GM06990 (cell line): ENCODE results near the gene CELA2B.

ENCODE experiments used
- DNase-seq: peaks from one replicate; pipeline ENCODE4 v3.0.0-alpha.2; 2011; ENCODE audit not compliant: insufficient read length; ENCODE audit errors: extremely low read depth
- H3K27me3 ChIP-seq: replicated peaks from 2 replicates; pipeline ENCODE4 v1.6.0; 2011; ENCODE audit warnings: low read length; ENCODE audit not compliant: control insufficient read depth, insufficient read depth
- H3K36me3 ChIP-seq: 2 replicates; pipeline ENCODE4 v1.5.1; 2011; ENCODE audit warnings: low read length; ENCODE audit not compliant: control insufficient read depth, insufficient read depth
- H3K4me3 ChIP-seq: replicated peaks from 2 replicates; pipeline ENCODE4 v1.5.1; 2011; ENCODE audit warnings: low read depth, mild to moderate bottlenecking, control low read depth, low read length
- TF ChIP-seq, protein P1 (sequence below): IDR thresholded peaks from 2 replicates; pipeline ENCODE4 v1.5.1; 2011; ENCODE audit warnings: low read length, control low read depth, mild to moderate bottlenecking, inconsistent platforms; ENCODE audit not compliant: insufficient read depth, poor library complexity, severe bottlenecking

CELA2B gene

DNA sequence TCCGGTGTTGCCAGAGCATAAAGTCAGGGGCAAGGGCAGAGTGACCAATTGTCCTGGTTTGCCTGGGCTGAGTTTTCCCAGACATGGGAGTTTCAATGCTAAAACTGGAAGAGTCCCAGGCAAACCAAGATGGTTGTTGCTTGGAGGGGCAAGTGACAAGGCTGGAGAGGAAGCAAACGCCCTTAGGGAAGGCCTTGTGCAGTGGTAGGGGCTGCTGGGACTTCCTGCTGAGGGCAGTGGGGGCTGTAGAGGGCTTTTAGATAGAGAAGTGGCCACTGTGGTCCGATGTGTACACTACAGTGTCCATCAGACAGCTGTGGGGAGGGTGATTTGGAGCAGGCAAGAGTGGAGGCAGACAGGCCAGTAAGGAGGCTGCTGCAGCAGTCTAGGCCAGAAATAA lies 26.3 kb upstream of the CELA2B start:
- no peaks in the 10 kb centered on the region for H3K27me3 ChIP-seq
- no peak for DNase-seq
- H3K36me3 ChIP-seq = no peaks in the 10 kb centered on the region
- no peak overlapping the region for H3K4me3 ChIP-seq
- TF ChIP-seq, protein P1, sequence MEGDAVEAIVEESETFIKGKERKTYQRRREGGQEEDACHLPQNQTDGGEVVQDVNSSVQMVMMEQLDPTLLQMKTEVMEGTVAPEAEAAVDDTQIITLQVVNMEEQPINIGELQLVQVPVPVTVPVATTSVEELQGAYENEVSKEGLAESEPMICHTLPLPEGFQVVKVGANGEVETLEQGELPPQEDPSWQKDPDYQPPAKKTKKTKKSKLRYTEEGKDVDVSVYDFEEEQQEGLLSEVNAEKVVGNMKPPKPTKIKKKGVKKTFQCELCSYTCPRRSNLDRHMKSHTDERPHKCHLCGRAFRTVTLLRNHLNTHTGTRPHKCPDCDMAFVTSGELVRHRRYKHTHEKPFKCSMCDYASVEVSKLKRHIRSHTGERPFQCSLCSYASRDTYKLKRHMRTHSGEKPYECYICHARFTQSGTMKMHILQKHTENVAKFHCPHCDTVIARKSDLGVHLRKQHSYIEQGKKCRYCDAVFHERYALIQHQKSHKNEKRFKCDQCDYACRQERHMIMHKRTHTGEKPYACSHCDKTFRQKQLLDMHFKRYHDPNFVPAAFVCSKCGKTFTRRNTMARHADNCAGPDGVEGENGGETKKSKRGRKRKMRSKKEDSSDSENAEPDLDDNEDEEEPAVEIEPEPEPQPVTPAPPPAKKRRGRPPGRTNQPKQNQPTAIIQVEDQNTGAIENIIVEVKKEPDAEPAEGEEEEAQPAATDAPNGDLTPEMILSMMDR = no peak

DNA sequence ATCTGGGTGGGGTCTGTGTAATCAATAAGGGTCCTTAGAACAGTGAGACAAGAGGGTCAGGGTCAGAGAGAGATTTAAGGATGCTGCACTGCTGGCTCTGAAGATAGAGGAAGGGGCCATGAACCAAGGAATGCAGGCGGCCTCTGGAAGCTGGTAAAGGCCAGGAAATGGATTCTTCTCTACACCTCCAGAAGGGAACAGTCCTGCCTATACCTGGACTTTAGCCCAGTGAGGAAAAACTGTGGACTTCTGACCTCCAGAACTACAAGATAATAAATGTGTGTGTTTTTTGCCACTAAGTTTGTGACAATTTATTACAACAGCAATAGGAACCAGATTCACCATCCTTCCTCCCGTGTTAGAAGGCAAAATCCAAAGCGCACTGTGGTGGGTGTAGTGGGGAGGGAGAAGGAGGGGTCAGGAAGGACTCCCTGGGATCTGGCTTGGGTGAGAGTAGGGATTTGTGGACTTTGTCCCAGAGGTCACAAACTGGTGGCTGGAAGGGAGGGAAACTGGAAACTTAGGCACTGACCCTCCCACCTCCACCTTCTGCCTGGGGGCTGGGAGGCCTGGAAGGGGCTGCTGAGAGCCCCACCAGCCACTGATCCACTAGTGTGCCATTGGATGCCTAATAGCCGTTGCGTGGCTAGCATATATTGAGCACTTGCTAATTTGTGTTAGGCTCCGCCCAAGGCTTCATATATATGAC lies 24.7 kb upstream of the CELA2B start:
- TF ChIP-seq, protein P1 = no peak
- H3K27me3 ChIP-seq = no peaks in the 10 kb centered on the region
- no peaks in the 10 kb centered on the region for H3K36me3 ChIP-seq
- H3K4me3 ChIP-seq = no peak overlapping the region
- DNase-seq = no peak

DNA sequence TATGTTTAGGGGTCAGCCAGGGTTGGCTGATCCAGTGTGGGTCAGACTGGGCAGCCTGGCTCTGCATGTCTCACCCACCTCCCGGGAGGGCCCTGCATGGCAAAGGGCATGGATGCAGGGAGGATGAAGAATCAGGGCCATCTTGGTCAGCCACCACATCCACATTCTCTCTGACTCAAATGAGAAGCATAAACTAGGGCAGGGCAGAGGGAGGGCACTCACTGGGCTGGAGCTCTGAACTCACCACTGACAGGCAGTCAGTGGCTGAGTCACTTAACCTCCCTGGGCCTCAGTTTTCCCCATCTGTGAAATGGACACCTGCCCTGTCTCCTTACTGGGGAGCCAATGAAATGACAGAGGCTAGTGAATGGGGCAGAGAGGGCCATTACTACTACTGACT lies 23.7 kb upstream of the CELA2B start:
- TF ChIP-seq, protein P1 = no peak
- no peak for DNase-seq
- no peaks in the 10 kb centered on the region for H3K36me3 ChIP-seq

DNA sequence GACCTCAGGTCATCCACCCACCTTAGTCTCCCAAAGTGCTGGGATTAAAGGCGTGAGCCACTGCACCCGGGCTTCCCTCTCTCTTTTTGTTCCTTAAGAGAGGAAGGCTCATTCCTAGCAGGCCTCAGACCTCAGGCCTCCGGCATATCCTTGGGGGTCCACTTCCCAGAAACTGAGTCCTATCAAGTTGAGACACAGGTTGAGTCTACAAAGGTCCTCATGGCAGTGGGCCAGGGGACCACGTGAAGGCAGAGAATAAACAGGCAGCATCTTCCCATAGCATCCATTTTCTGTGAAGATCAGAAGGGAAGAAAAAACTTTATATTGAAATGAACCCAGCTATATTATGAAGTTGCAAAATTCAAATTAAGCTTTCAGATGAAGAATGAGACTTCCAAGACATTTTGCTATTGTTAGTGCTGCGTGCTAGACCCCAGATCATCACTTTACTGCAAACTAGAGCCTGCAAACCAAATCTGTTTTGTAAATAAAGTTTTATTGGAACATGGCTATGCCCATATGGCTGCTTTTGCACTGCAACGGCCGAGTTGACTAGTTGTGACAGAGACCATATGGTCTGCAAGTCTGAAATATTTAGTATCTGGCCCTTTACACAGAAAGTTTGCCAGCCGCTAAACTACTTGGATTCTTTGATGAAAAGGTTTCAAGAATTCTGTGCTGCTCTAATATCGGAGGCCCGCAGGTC lies 22.9 kb upstream of the CELA2B start:
- TF ChIP-seq, protein P1 = no peak
- no peaks in the 10 kb centered on the region for H3K27me3 ChIP-seq
- no peak overlapping the region for H3K4me3 ChIP-seq
- DNase-seq = no peak
- no peaks in the 10 kb centered on the region for H3K36me3 ChIP-seq

More for the DNA sequence above, 23.7 kb upstream of the CELA2B start:
- Histone ChIP-seq H3K27me3 (no peaks in the 10 kb centered on the region), H3K4me3 (no peak overlapping the region)

DNA sequence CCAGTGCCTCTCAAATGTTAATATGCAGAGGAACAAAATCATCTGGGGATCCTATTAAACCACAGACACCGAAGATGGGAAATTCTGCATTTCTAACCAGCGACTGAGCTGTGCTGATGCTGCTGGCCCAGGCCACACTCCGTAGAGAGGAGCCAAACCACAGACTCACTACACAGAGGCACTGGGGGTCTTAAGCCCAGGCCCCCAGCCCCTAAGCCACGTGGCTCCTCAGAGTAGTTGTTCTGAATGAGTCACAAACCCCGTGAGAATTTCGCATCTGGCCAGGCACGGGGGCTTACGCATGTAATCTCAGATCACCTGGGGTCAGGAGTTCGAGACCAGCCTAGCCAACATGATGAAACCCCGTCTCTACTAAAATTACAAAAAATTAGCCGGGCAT lies 22.2 kb upstream of the CELA2B start:
- DNase-seq = no peak
- Histone ChIP-seq H3K27me3 (no peaks in the 10 kb centered on the region), H3K36me3 (no peaks in the 10 kb centered on the region), H3K4me3 (no peak overlapping the region)
- TF ChIP-seq, protein P1 = no peak

DNA sequence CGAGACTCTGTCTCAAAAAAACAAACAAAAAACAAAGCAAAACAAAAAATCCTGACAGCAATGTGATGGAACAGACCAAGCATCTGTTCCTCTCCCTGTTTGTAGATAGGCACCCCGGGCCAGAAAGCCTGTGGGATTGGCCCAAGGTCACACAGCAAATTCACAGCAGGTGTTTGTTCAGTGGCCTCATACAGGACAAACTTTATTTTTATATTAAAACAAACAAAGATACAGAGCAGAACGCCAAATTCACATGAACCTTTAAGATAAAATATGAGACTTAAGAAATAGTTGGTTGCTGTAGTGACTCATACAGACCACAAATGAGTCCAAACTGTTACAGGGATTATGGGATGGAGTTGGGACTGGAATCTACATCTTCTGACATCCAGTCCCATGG lies 21.6 kb upstream of the CELA2B start:
- TF ChIP-seq, protein P1 = no peak
- H3K27me3 ChIP-seq = no peaks in the 10 kb centered on the region
- no peak for DNase-seq
- no peaks in the 10 kb centered on the region for H3K36me3 ChIP-seq
- H3K4me3 ChIP-seq = no peak overlapping the region
